IMR-90 (cell line): Measurements from ENCODE around the gene ZNF146.
"Not testable (repeated sequence)": the region's sequence is repeated elsewhere in the genome, so short reads cannot be mapped to it uniquely, and the experiment has no call there.

ENCODE experiments used
- BHLHE40 ChIP-seq: fragments of 150-350 bp; IDR thresholded peaks from 2 replicates; pipeline ENCODE4 v1.6.1; 2016; ENCODE audit warnings: mild to moderate bottlenecking, low read depth, low read length
- CEBPB ChIP-seq: IDR thresholded peaks from 2 replicates; pipeline ENCODE4 v1.6.1; 2012; ENCODE audit warnings: low read depth, low read length, improper control_type of control experiment
- CHD1 ChIP-seq: IDR thresholded peaks from 2 replicates; pipeline ENCODE4 v1.6.1; 2012; ENCODE audit warnings: low read depth, low read length, improper control_type of control experiment
- FOS ChIP-seq: fragments of 150-350 bp; IDR thresholded peaks from 2 replicates; pipeline ENCODE4 v1.6.1; 2016; ENCODE audit warnings: low read depth, low read length
- MAFK ChIP-seq: IDR thresholded peaks from 2 replicates; pipeline ENCODE4 v1.6.1; 2012; ENCODE audit warnings: low read depth, low read length, improper control_type of control experiment
- MXI1 ChIP-seq: IDR thresholded peaks from 2 replicates; pipeline ENCODE4 v1.6.1; 2012; ENCODE audit warnings: low read depth, mild to moderate bottlenecking, low read length, moderate library complexity, borderline replicate concordance
- NFE2L2 ChIP-seq: fragments of 150-350 bp; IDR thresholded peaks from 2 replicates; pipeline ENCODE4 v1.6.1; 2016; ENCODE audit warnings: low read depth, mild to moderate bottlenecking, low read length
- POLR2A ChIP-seq: IDR thresholded peaks from 2 replicates; pipeline ENCODE4 v1.6.1; 2012; ENCODE audit warnings: mild to moderate bottlenecking, low read depth, low read length
- RAD21 ChIP-seq: IDR thresholded peaks from 2 replicates; pipeline ENCODE4 v1.6.1; 2012; ENCODE audit warnings: low read length, improper control_type of control experiment
- RFX5 ChIP-seq: IDR thresholded peaks from 2 replicates; pipeline ENCODE4 v1.8.0; 2012; ENCODE audit warnings: low read depth, mild to moderate bottlenecking, low read length, moderate library complexity
- TF ChIP-seq, protein P1 (sequence below): conservative IDR thresholded peaks from 2 replicates; pipeline ENCODE4 v1.5.1; 2012; ENCODE audit warnings: mild to moderate bottlenecking, low read depth, low read length, improper control_type of control experiment
- TF ChIP-seq, protein P2 (sequence below): fragments of 150-350 bp; IDR thresholded peaks from 2 replicates; pipeline ENCODE4 v1.6.1; 2017; ENCODE audit warnings: mild to moderate bottlenecking, antibody characterized with exemption, low read length, low read depth
- TF ChIP-seq, protein P3 (sequence below): fragments of 150-350 bp; IDR thresholded peaks from 2 replicates; pipeline ENCODE4 v1.6.1; 2016; ENCODE audit warnings: low read depth, mild to moderate bottlenecking, low read length, moderate library complexity, borderline replicate concordance

DNA sequence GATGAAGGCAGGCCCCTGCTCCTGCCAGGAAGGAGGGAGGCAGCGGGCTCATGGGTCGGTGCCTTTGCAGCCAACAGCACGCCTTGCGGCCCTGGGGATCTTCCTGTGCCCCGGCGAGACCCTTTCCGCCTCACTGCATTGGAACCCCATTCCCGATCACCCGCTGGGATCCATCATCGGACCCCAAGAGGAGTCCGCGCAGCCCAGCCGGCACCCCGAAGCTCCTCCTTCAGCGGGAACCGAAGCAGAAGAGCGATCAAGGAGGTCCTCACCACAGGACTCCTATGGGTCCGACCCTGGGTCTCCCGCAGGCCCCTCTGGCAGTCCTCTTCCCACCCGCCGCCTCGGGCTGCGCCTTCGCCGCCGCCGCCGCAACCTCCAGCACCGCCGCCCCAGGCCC lies 53.7 kb downstream of the ZNF146 start:
- not testable (repeated sequence) for TF ChIP-seq POLR2A, NFE2L2, CEBPB, RFX5, CHD1, FOS, RAD21, BHLHE40, MXI1, MAFK
- TF ChIP-seq, protein P1, sequence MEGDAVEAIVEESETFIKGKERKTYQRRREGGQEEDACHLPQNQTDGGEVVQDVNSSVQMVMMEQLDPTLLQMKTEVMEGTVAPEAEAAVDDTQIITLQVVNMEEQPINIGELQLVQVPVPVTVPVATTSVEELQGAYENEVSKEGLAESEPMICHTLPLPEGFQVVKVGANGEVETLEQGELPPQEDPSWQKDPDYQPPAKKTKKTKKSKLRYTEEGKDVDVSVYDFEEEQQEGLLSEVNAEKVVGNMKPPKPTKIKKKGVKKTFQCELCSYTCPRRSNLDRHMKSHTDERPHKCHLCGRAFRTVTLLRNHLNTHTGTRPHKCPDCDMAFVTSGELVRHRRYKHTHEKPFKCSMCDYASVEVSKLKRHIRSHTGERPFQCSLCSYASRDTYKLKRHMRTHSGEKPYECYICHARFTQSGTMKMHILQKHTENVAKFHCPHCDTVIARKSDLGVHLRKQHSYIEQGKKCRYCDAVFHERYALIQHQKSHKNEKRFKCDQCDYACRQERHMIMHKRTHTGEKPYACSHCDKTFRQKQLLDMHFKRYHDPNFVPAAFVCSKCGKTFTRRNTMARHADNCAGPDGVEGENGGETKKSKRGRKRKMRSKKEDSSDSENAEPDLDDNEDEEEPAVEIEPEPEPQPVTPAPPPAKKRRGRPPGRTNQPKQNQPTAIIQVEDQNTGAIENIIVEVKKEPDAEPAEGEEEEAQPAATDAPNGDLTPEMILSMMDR = not testable (repeated sequence)
- TF ChIP-seq, protein P2, sequence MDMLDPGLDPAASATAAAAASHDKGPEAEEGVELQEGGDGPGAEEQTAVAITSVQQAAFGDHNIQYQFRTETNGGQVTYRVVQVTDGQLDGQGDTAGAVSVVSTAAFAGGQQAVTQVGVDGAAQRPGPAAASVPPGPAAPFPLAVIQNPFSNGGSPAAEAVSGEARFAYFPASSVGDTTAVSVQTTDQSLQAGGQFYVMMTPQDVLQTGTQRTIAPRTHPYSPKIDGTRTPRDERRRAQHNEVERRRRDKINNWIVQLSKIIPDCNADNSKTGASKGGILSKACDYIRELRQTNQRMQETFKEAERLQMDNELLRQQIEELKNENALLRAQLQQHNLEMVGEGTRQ = not testable (repeated sequence)
- TF ChIP-seq, protein P3, sequence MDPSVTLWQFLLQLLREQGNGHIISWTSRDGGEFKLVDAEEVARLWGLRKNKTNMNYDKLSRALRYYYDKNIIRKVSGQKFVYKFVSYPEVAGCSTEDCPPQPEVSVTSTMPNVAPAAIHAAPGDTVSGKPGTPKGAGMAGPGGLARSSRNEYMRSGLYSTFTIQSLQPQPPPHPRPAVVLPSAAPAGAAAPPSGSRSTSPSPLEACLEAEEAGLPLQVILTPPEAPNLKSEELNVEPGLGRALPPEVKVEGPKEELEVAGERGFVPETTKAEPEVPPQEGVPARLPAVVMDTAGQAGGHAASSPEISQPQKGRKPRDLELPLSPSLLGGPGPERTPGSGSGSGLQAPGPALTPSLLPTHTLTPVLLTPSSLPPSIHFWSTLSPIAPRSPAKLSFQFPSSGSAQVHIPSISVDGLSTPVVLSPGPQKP = not testable (repeated sequence)
